K562 (cell line): Measurements from ENCODE around the gene NRM. TPM values are rescaled to one million over a fixed set of nuclear protein-coding genes. Genes with fewer than 3 reads are reported as not detected.
A peak's percentile ranks its signal among the peaks of the same experiment; 100 is the strongest.

ENCODE experiments used
- ASH1L ChIP-seq: fragments of 450-650 bp; IDR thresholded peaks from 2 replicates; pipeline ENCODE4 v1.6.1; 2018; ENCODE audit warnings: borderline replicate concordance, mild to moderate bottlenecking, low read depth; ENCODE audit not compliant: partially characterized antibody
- CTCFL ChIP-seq: IDR thresholded peaks from 2 replicates; pipeline ENCODE4 v1.6.1; 2011; ENCODE audit warnings: borderline replicate concordance, low read depth, mild to moderate bottlenecking, moderate library complexity, low read length; ENCODE audit not compliant: insufficient read depth, poor library complexity, severe bottlenecking
- ESRRA ChIP-seq: fragments of 450-650 bp; IDR thresholded peaks from 2 replicates; pipeline ENCODE4 v1.6.1; 2014; ENCODE audit warnings: low read depth, mild to moderate bottlenecking, moderate library complexity, borderline replicate concordance
- HDGF ChIP-seq: fragments of 450-650 bp; IDR thresholded peaks from 2 replicates; pipeline ENCODE4 v1.6.1; 2016
- KAT8 ChIP-seq: fragments of 450-650 bp; IDR thresholded peaks from 2 replicates; pipeline ENCODE4 v1.6.1; 2016; ENCODE audit warnings: low read depth, mild to moderate bottlenecking
- POLR3A ChIP-seq: IDR thresholded peaks from 2 replicates; pipeline ENCODE4 v1.6.1; 2011; ENCODE audit warnings: borderline replicate concordance, mild to moderate bottlenecking, moderate library complexity; ENCODE audit not compliant: insufficient read length, insufficient read depth; ENCODE audit errors: extremely low read depth
- SRSF1 ChIP-seq: fragments of 200-400 bp; formaldehyde crosslinking; IDR thresholded peaks from 2 replicates; pipeline ENCODE4 v1.6.1; 2017; ENCODE audit warnings: mild to moderate bottlenecking, low read depth, low read length, moderate library complexity
- TAL1 ChIP-seq: fragments of 450-650 bp; IDR thresholded peaks from 2 replicates; pipeline ENCODE4 v1.6.1; 2016; ENCODE audit warnings: mild to moderate bottlenecking
- TFAP4 ChIP-seq: sonication (generic); formaldehyde crosslinking; IDR thresholded peaks from 2 replicates; pipeline ENCODE4 v1.8.0; 2022; ENCODE audit warnings: missing genetic modification reagents, mild to moderate bottlenecking, moderate library complexity, borderline replicate concordance
- ZBTB5 ChIP-seq: fragments of 450-650 bp; IDR thresholded peaks from 2 replicates; pipeline ENCODE4 v1.6.1; 2017; ENCODE audit warnings: antibody characterized with exemption
- ZNF395 ChIP-seq: fragments of 200-800 bp; sonication (Bioruptor generic); IDR thresholded peaks from 2 replicates; pipeline ENCODE4 v1.6.1; 2017; ENCODE audit warnings: missing genetic modification characterization, missing compliant biosample characterization
- ZNF431 ChIP-seq: sonication (generic); formaldehyde crosslinking; IDR thresholded peaks from 2 replicates; pipeline ENCODE4 v1.8.0; 2022; ENCODE audit warnings: mild to moderate bottlenecking, missing genetic modification reagents
- ZNF740 ChIP-seq, 3 experiments: fragments of 200-800 bp in 1 of 3; sonication (Bioruptor generic) in 1 of 3; sonication (generic) in 1 of 3; formaldehyde crosslinking in 1 of 3; IDR thresholded peaks; 2 replicates each; pipeline versions ENCODE4 v1.6.1 to v1.8.0; 2016 to 2022; ENCODE audit warnings: mild to moderate bottlenecking in 2 of 3, missing compliant biosample characterization in 2 of 3, missing genetic modification characterization in 2 of 3, missing genetic modification reagents in 1 of 3
- ZNF76 ChIP-seq: fragments of 250-450 bp; sonication (Bioruptor Pico); IDR thresholded peaks from 2 replicates; pipeline ENCODE4 v1.4.0; 2020; ENCODE audit warnings: mild to moderate bottlenecking, moderate library complexity, borderline replicate concordance
- polyA plus RNA-seq, 8 experiments: library from polyadenylated mRNA; depleted of rRNA in 4 of 8; stranded (reverse) in 5 of 8; unstranded in 3 of 8; fragments of >200 nt; fragmentation: Nextera tagmentation in 2 of 8; fragmentation: Illumina TruSeq in 1 of 8; extraction: Ambion mirVana in 2 of 8; extraction: Trizol in 1 of 8; gene quantifications; 2 replicates each; pipeline versions ENCODE4 v1.2.1 to v1.2.3, GENCODE V29; 2011 to 2014; ENCODE audit warnings: inconsistent platforms in 1 of 8, missing spikeins in 1 of 8
- total RNA-seq, 7 experiments: library from RNA; depleted of rRNA in 6 of 7; stranded (reverse); fragments of >200 nt in 6 of 7; fragmentation: Illumina TruSeq in 2 of 7; extraction: Trizol in 2 of 7; gene quantifications; 2 replicates each; pipeline versions ENCODE4 v1.2.1 to v1.2.3, GENCODE V29; 2011 to 2021; ENCODE audit warnings: low replicate concordance in 1 of 7

NRM gene
- total and polyA plus RNA-seq, 9 of the 15 experiments (the other 6 are each of a cell fraction or from before 2014, with no cell fraction given): 9.7 to 58.2 (median 18.1) TPM

GRCh38 chr6:30690403-30691207 lies at the start of gene NRM (continued):
- TF ChIP-seq ZNF740 (CRISPR knock-in tag; IDR thresholded peaks at IDR 0.05) (0 out of 2 replicates have a peak, but pooled peaks have one; percentile 21), ZNF740 (tag; IDR thresholded peaks at IDR 0.05) (no peak), POLR3A (no peak), TFAP4 (CRISPR knock-in tag) (peak; percentile 93), HDGF (peak; percentile 82; the same call in 1 of the 2 replicates), ZNF395 (CRISPR knock-in tag) (0 out of 2 replicates have a peak, but pooled peaks have one; percentile 51), SRSF1 (no peak), ZNF76 (CRISPR knock-in tag) (no peak), ZBTB5 (no peak), ESRRA (no peak), TAL1 (no peak), KAT8 (no peak), ZNF431 (CRISPR knock-in tag) (no peak), CTCFL (peak; percentile 40), ASH1L (no peak)
